ENCODE data around the gene RWDD1. TPM values are rescaled to one million over a fixed set of nuclear protein-coding genes. Genes with fewer than 3 reads are reported as not detected.
A peak's percentile ranks its signal among the peaks of the same experiment; 100 is the strongest.

RWDD1 gene
- total and polyA plus RNA-seq, 7 donors: 29.5 to 119 (median 75.0) TPM

- no peaks in the 10 kb centered on the region for H3K36me3 ChIP-seq
- no peaks in the 10 kb centered on the region for H3K27me3 ChIP-seq
- 80 to 85% methylated on average over 4 of the region's 4 CpGs for WGBS, 2 donors
- H3K4me1 ChIP-seq: peaks cover 0 to 7% (median 0%) of the 10 kb centered on the region in 4 donors
- H3K4me3 ChIP-seq: no peak overlapping the region
- no peaks in the 10 kb centered on the region for H3K9me3 ChIP-seq
- TF ChIP-seq POLR2A (IDR thresholded peaks at IDR 0.05) (no peak), EP300 (IDR thresholded peaks at IDR 0.05) (no peak), POLR2AphosphoS5 (IDR thresholded peaks at IDR 0.05) (no peak), CTCF (IDR thresholded peaks at IDR 0.05) (no peak)
- intact Hi-C loops (cut with DNase I): no loop called here
- no peak overlapping the region for H3K27ac ChIP-seq
- DNase-seq: no peak
Measured at GRCh38 chr6:116611056-116611455, 39.8 kb downstream of the RWDD1 start.

GRCh38 chr6:116615937-116616736, 44.8 kb downstream of the RWDD1 start, which contains the start of gene RSPH4A:
TSS of gene RSPH4A (plus strand) at chr6:116616479. CDS start at chr6:116616624, 145 bp downstream.
- H3K27me3 ChIP-seq: no peaks in the 10 kb centered on the region
- no peaks in the 10 kb centered on the region for H3K9me3 ChIP-seq
- H3K27ac ChIP-seq: peak within 1 kb of the TSS; percentile 34 to 59 (median 51)
- H3K36me3 ChIP-seq: no peaks in the 10 kb centered on the region
- peak; percentile 96 for DNase-seq
- WGBS, 2 donors: 0 to 1% methylated on average over 29 of the region's 29 CpGs
- intact Hi-C loops (cut with DNase I): loop anchor here (5.0 kb wide), 1 partner anchor 44 kb away; the partner anchor contains the start of gene RWDD1
- peaks cover 0 to 14% (median 8%) of the 10 kb centered on the region in 4 donors for H3K4me1 ChIP-seq
- peak within 1 kb of the TSS; percentile 32 to 58 (median 51) for H3K4me3 ChIP-seq
- TF ChIP-seq POLR2AphosphoS5 (IDR thresholded peaks at IDR 0.05) (no peak), EP300 (IDR thresholded peaks at IDR 0.05) (no peak), CTCF (IDR thresholded peaks at IDR 0.05) (no peak), POLR2A (IDR thresholded peaks at IDR 0.05) (no peak)

- WGBS, 2 donors: 1 to 2% methylated on average over 16 of the region's 16 CpGs
- no peaks in the 10 kb centered on the region for H3K9me3 ChIP-seq
- H3K27me3 ChIP-seq: no peaks in the 10 kb centered on the region
Measured at GRCh38 chr6:116616737-116617053, 45.4 kb downstream of the RWDD1 start.

GRCh38 chr6:116624036-116624805, 52.9 kb downstream of the RWDD1 start:
- WGBS, 2 donors: 57 to 63% methylated on average over 3 of the region's 3 CpGs
- intact Hi-C loops (cut with DNase I): no loop called here
- no peak for TF ChIP-seq CTCF (IDR thresholded peaks at IDR 0.05)
- TF ChIP-seq POLR2AphosphoS5 (IDR thresholded peaks at IDR 0.05): no peak
- Histone ChIP-seq H3K36me3 (no peaks in the 10 kb centered on the region), H3K4me3 (no peak overlapping the region), H3K27ac (no peak overlapping the region), H3K4me1 (no peaks in the 10 kb centered on the region), H3K27me3 (no peaks in the 10 kb centered on the region), H3K9me3 (no peaks in the 10 kb centered on the region)
- no peak for DNase-seq

More at GRCh38 chr6:116616737-116617053, 45.4 kb downstream of the RWDD1 start:
- Histone ChIP-seq H3K27ac (peak overlapping the region in 1 of 4 donors; percentile 44), H3K4me3 (peak overlapping the region; percentile 32 to 58 (median 51)), H3K36me3 (no peaks in the 10 kb centered on the region), H3K4me1 (peaks cover 0 to 14% (median 8%) of the 10 kb centered on the region in 4 donors)
- TF ChIP-seq CTCF (IDR thresholded peaks at IDR 0.05) (no peak), EP300 (IDR thresholded peaks at IDR 0.05) (no peak), POLR2A (IDR thresholded peaks at IDR 0.05) (no peak), POLR2AphosphoS5 (IDR thresholded peaks at IDR 0.05) (no peak)
- DNase-seq: peak; percentile 64
- intact Hi-C loops (cut with DNase I): loop anchor here (5.0 kb wide), 1 partner anchor 44 kb away; the partner anchor contains the start of gene RWDD1
